ENCODE measurements around the gene GABRR2.
A peak's percentile ranks its signal among the peaks of the same experiment; 100 is the strongest.
"Not testable (repeated sequence)": the region's sequence is repeated elsewhere in the genome, so short reads cannot be mapped to it uniquely, and the experiment has no call there.

The GABRR2 gene

DNA sequence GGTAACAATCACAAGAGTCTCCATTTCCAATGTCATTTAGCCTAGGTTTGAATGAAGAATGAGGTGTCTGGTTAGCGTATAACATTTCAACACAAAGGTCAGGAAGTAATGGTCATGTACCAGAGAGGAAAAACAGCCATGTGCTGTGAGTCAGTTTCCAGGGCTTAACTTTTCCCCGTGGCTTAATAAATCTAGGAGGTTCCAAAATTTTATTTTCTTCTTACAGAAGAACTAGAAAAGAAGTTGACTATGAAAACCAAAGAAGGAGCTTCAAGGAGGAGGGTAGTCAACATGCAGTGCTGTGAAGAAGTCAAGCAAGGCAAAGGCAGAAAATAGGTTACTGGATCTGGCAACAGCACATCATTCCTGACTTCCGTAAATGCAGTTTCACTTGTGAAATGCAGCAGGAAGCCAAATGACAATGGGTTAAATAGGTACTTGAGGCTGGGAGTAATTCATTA is 8.4 kb upstream of the GABRR2 start:
- no peak for DNase-seq

DNA sequence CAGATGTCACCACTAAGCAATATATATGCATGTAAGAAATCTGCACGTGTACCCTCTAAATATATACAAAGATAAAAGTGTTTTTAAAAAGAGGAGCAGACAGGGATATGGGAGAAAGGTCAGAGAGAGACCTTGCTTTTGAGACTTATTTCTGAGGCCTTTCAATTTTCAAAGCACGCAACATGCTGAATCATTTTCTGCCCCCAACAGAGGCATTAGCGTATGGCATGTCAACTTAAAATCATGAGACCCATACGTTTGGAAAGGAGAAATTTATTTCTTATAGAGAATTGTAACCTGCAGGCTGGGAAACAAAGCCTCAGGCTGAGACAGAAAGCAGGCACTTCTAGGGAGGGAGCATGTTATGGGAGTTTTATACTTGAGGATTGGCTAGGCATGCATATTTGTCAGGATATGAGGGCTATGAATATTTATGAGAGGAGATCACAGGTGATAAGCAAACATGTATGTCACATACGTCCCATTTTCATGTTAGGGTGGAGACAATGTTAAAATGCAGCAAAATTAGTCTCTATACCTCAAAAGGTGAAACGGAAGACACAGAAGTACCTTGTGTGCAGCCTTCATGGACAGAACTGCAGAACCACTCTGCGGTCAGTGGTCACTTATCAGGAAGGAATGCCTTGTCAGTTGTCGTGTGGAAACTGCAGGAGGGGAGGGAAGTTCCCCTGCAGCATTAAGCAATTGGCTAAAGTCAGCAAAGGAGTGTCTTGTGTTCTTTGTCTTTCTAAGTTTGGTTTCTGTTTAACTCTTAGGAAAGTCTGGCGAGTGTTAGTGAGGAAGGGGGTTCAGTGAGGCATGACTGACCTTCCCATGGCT is 6.3 kb upstream of the GABRR2 start:
- DNase-seq: no peak

- no peak for DNase-seq
These were observed 5.0 kb upstream of the GABRR2 start for GRCh38 chr6:89320012-89320559.

DNA sequence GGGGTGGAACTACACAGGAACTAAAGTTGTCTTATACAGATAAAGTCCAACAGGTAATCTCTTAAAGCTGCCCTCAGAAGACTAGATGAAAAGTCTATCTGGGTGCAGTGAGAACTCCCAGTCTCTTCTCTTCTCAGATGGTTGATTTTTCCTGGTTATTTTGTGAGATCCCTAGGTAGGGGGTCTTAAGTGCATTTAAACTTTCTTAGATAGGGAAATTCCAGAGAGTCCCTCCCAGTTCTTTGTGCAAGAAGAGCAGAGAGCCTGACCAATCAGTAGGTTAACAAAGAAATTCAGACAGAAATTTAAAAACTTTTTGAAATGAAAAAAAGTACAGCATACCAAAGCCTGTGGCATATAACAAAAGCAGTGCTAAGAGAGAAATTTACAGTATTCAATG is 2.0 kb upstream of the GABRR2 start:
- no peak for DNase-seq

- DNase-seq: no peak
These were observed 407 bp downstream of the GABRR2 start for GRCh38 chr6:89314692-89315091.

DNA sequence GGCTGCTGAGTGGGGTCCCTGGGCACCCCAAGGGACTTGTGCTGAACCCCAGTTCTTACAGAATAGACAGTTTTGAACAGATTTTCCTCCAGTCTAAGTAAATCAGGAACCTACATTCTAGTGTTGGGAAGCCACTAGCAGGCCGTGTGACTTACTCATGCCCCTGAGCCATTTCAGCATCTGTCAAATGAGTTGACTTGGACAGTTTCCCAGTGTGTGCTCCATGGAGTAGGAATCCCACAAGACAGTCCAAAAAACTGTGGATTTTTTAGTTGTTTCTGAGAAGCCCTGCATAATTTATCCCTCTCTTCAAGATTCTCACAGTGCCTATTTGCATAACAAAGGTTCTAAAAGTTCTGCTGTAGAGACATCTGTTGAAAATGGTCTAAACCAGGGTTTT is 2.1 kb downstream of the GABRR2 start:
- DNase-seq: no peak

GRCh38 chr6:89311853-89312531 is 3.1 kb downstream of the GABRR2 start:
- no peak for DNase-seq

DNA sequence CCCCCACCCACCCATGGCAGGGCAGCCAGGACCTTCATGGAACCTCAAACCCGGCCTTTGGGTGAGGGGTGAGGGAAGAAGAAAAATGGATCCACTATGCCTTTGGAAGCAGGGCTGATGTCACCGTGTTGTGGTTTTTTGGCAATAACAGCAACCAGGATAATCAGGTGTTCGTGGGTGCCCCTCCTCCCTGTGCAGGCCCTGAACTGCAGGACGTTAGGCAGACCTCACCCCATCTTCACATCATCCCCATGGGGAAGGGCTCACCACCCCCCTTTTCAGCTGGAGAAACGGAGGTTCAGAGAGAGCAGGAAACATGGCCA is 3.6 kb downstream of the GABRR2 start:
- DNase-seq: no peak

- no peak for DNase-seq
These were observed 4.2 kb downstream of the GABRR2 start for GRCh38 chr6:89310929-89311328.

GRCh38 chr6:89308525-89309395 is 6.3 kb downstream of the GABRR2 start:
- DNase-seq: no peak

GRCh38 chr6:89304517-89304916 is 10.6 kb downstream of the GABRR2 start:
- not testable (repeated sequence) for DNase-seq

DNA sequence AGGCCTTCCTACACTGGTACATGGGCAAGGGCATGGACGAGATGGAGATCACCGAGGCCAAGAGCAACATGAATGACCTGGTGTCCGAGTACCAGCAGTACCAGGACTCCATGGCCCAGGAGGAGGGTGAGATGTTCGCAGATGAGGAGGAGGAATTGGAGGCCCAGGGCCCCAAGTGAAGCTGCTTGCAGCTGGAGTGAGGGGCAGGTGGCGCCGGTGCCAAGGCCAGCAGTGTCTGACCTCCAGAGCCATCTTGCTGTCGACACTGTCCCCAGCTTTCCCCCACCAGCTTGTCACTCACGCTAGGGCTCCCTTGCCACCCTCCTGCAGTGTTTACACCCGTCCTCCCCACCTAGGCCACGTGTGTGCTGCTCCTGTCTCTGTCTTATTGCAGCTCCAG is 12.2 kb downstream of the GABRR2 start:
- no peak for DNase-seq

DNA sequence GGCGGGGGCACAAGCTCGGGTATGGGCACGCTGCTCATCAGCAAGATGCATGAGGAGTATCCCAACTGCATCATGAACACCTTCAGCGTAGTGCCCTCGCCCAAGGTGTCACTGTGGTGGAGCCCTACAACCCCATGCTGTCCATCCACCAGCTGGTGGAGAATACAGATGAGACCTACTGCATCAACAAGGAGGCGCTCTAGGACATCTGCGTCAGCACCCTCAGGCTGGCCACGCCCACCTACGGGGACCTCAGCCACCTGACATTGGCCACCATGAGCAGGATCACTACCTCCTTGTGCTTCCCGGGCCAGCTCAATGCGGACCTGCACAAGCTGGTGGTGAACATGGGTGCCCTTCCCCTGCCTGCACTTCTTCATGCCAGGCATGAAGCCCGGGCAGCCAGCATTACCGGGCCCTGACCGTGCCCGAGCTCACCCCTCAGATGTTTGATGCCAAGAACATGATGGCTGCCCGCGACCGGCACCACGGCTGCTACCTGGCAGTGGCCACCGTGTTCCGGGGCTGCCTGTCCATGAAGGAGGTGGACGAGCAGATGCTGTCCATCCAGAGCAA is 12.8 kb downstream of the GABRR2 start:
- no peak for DNase-seq

DNA sequence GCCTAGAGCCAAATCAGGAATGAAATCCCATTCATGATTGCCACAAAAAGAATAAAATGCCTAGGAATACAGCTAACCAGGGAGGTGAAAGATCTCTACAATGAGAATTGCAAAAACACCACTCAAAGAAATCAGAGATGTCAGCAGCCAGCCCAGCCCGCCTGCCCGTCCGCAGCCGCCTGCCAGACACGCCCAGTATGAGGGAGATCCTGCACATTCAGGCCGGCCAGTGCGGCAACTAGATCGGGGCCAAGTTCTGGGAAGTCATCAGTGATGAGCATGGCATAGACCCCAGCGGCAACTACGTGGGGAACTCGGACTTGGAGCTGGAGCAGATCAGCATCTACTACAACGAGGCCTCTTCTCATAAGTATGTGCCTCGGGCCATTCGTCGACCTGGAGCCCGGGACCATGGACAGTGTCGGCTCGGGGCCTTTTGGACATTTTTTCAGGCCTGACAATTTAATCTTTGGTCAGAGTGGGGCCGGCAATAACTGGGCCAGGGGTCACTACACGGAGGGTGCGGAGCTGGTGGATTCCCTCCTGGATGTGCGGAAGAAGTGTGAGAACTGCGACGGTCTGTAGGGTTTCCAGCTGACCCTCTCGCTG is 13.4 kb downstream of the GABRR2 start:
- no peak for DNase-seq

- no peak for DNase-seq
These were observed 15.6 kb downstream of the GABRR2 start for GRCh38 chr6:89299466-89299850.

GRCh38 chr6:89298680-89299465 is 16.2 kb downstream of the GABRR2 start:
- no peak for DNase-seq

GRCh38 chr6:89297695-89298351 is 17.3 kb downstream of the GABRR2 start:
- peak; percentile 47 for DNase-seq

GRCh38 chr6:89295981-89296380 is 19.1 kb downstream of the GABRR2 start:
- no peak for DNase-seq

DNA sequence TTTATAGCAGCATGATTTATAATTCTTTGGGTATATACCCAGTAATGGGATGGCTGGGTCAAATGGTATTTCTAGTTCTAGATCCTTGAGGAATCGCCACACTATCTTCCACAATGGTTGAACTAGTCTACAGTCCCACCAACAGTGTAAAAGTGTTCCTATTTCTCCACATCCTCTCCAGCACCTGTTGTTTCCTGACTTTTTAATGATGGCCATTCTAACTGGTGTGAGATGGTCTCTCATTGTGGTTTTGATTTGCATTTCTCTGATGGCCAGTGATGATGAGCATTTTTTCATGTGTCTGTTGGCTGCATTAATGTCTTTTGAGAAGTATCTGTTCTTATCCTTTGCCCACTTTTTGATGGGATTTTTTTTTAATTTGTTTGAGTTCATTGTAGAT is 20.0 kb downstream of the GABRR2 start:
- DNase-seq: not testable (repeated sequence)

GRCh38 chr6:89291256-89291819 is 23.8 kb downstream of the GABRR2 start:
- DNase-seq: no peak

All from 8988T (cell line).